ENCODE measurements around the gene MED29.

The MED29 gene

DNA sequence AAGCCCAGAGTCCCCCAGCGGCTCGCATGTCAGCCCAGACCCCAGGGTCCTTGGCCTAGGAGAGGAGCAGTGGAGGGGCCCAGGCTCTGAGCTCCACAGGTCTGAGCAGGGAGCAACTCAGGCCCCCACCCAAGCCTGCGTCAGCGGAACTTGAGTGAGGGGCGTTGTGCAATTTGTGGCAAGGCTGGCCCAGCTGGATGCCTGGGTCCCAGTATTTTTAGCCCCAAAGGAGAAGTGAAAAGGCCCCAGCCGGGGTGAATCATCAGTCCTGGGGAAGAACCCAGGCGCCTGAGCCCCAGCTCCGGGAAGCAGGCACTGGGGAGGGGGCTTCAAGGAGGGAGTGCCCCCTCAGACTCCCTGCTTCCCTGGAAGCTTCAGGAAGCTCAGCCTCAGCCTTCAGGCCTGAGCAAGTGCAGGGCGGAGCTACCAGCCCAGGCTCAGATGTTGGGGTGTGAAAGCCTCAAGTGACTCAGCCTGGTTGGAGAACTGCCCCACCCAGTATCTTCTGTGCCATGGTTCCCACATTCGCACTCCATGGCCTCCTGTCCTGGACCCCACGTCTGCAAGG lies 7.2 kb downstream of the MED29 start:
- peak; percentile 86 for DNase-seq (ENCODE audit: low spot score)

GRCh38 chr19:39399668-39400050 lies 8.5 kb downstream of the MED29 start:
- DNase-seq (ENCODE audit: low spot score), result no peak

- no peak for DNase-seq (ENCODE audit: low spot score)
Measured at GRCh38 chr19:39400061-39400460, 8.9 kb downstream of the MED29 start.

GRCh38 chr19:39401070-39401548 lies 9.9 kb downstream of the MED29 start:
- DNase-seq (ENCODE audit: low spot score), result no peak

DNA sequence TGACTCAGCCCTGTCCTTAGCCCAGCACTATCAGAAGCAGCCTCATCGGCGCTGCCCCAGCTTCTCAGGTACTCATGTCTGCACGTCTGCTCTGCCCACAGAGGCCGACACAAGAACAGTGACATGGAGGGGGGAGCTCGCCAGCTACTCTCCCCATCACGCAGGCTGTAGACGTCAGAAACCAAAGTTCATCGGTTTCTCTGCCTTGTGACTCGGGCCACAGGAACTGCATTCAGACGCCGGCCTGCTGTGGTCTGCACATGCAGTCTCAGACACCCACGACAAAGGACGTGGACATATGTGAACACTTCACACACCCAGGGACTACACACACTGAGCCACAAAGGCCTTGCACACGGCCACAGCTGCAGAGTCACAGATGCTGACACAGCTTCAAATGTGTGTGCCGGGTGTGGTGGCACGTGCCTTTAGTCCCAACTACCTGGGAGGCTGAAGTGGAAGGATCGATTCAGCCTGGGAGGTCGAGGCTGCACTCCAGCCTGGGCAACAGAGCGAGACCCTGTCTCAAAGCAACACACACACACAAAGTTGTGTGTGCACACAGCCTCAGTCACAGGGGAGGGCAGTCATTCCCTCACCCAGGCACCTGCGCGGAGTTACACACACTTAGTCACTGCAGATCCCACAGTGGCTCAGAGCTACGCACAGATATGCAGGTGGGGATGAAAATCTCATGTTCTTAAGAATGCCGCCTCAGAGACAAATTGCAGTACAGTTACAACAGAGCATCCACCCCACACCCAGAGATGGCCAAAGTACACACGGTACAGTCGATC lies 10.6 kb downstream of the MED29 start:
- DNase-seq (ENCODE audit: low spot score), result peak; percentile 74

- DNase-seq (ENCODE audit: low spot score), result peak; percentile 69
Measured at GRCh38 chr19:39402346-39403300, 11.4 kb downstream of the MED29 start.

GRCh38 chr19:39403331-39404312 lies 12.4 kb downstream of the MED29 start:
- DNase-seq (ENCODE audit: low spot score), result peak; percentile 79

DNA sequence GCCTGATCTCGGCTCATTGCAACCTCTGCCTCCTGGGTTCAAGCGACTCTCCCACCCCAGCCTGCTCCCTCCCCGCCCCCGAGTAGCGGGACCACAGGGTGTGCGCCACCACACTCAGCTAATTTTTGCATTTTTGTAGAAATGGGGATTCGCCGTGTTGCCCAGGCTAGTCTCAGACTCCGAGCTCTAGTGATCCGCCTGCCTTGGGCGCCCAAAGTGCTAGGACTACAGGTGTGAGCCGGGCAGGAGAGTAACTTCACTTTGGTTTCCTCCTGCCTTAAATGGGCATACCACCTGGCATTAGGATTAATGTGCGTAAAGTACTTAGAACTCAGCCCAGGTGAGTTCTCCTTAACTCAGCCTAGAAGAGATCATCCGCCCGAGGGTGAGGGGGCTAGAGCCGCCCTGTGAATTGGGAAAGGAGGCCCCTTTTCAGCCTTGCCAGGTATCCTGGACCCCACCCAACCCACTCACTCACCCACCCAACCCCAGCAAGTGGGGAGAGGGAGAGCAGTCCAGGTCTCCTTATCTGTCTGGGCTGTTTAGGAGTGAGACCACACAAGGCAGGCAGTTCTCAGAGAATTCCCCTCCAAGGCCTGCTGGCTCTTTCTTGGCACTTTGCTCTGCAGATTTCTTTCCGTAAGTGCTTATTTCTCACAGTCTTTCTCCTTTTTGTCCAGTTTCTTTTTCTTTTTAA lies 14.2 kb downstream of the MED29 start:
- DNase-seq (ENCODE audit: low spot score), result no peak

DNA sequence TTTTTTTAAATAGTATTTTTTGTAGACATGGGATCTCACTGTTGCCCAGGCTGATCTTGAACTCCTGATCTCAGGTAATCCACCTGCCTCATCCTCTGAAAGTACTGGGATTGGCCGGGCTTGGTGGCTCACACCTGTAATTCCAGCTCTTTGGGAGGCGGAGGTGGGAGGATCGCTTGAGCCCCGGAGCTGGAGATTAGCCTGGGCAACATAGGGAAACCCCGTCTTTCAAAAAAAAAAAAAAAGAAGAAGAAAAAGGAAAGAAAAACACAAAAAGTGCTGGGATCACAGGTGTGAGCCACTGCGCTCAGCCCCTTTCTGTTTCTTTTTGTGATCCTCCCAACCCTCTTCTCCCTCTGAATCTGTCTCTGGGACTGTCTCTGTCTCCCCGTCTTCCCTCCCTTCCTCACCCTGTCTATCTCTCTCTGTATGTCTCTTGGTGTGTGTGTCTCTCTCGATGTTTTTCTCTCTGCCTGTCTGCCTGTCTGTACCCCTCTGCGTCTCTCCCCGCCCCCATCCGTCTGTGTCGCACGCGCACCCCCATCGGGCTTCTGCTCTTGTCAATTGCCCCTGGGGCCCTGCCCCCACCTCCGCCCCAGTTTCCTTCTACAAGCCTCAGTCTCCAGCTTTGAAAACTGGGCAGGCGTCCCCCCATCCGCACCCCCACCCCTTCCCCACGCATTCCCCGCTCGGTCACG lies 14.9 kb downstream of the MED29 start:
- DNase-seq (ENCODE audit: low spot score), result no peak

GRCh38 chr19:39406656-39407409 lies 15.7 kb downstream of the MED29 start, which contains the start of gene ZFP36:
TSS of gene ZFP36 (plus strand) at chr19:39406847. CDS start at chr19:39406905, 58 bp downstream.
- peak; percentile 90 for DNase-seq (ENCODE audit: low spot score)

DNA sequence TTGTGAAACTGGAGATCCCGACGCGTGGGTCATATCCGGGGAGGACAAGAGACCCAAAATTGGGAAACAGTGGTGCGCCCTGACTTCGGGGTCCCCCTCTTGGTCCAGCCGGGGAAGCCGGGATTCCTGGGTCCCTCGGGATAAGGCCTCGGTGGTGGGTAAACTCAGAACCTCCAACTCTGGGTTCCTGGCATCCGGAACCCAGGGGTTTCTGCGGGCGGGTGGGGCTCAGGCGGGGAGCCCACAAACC lies 16.2 kb downstream of the MED29 start:
- no peak for DNase-seq (ENCODE audit: low spot score)

GRCh38 chr19:39407660-39408391 lies 16.6 kb downstream of the MED29 start:
- peak; percentile 72 for DNase-seq (ENCODE audit: low spot score)

DNA sequence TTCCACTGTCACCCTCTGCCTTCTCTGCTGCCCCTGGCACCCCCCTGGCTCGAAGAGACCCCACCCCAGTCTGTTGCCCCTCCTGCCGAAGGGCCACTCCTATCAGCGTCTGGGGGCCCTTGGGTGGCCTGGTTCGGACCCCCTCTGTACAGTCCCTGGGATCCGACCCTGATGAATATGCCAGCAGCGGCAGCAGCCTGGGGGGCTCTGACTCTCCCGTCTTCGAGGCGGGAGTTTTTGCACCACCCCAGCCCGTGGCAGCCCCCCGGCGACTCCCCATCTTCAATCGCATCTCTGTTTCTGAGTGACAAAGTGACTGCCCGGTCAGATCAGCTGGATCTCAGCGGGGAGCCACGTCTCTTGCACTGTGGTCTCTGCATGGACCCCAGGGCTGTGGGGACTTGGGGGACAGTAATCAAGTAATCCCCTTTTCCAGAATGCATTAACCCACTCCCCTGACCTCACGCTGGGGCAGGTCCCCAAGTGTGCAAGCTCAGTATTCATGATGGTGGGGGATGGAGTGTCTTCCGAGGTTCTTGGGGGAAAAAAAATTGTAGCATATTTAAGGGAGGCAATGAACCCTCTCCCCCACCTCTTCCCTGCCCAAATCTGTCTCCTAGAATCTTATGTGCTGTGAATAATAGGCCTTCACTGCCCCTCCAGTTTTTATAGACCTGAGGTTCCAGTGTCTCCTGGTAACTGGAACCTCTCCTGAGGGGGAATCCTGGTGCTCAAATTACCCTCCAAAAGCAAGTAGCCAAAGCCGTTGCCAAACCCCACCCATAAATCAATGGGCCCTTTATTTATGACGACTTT lies 17.4 kb downstream of the MED29 start:
- peak; percentile 50 for DNase-seq (ENCODE audit: low spot score)

DNA sequence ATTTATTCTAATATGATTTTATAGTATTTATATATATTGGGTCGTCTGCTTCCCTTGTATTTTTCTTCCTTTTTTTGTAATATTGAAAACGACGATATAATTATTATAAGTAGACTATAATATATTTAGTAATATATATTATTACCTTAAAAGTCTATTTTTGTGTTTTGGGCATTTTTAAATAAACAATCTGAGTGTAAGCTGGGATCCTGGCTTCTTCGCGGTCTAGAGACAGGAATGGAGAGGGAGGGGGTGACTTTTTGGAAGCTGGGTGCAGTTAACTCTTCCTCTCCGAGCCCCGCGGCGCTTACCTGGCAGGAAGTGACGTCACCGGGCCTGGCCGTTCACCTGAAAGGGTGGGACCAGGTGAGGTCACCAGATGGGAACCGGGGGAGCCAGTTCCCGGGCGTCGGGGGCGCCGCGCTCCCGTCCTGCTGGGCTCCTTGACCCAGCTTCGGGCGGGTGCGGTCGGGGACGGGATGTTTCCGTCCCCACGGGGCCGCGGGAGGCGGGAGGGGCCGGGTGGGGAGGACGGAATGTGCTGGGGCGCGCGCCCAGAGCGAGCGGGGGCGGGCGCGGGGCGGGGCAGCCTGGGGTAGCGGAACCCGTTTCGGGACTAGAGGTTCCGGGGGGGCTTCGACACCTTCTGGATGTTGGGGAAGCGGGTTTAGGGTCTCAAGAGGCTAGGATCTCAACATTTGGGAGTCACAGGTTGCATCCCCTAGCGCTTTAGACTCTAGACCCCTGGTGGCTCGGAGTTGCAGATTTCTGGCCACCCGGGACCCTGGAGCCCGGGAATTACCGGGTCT lies 18.2 kb downstream of the MED29 start:
- DNase-seq (ENCODE audit: low spot score), result peak; percentile 92

- DNase-seq (ENCODE audit: low spot score), result peak; percentile 41
Measured at GRCh38 chr19:39410017-39410830, 19.0 kb downstream of the MED29 start.

DNA sequence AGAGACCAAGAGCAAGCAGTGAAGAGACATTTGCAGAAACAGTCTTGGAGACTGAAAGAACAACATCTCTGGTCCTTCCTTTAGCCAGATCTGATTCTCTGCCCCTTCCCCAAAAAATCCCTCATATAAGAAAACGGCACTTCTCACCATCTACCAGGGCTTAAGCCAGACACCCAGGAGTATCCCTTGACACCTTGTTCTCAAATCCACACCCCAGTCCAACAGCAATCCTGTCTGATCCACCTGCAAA lies 19.6 kb downstream of the MED29 start:
- no peak for DNase-seq (ENCODE audit: low spot score)

All from LoVo (cell line).